Transverse colon (tissue), 3 donors: ENCODE measurements around the gene HOXB6.

Experiments
- POLR2A ChIP-seq: fragments of 450-650 bp; IDR thresholded peaks from one replicate; pipeline ENCODE4 v1.6.1; 2016; ENCODE audit warnings: antibody characterized with exemption, mild to moderate bottlenecking, moderate library complexity
- TF ChIP-seq, protein P1 (sequence below), 5 experiments: fragments of 200-600 bp in 3 of 5; fragments of 450-650 bp in 2 of 5; sonication (generic) in 3 of 5; IDR thresholded peaks; 1 replicate in 2 of 5; 2 replicates in 3 of 5; pipeline ENCODE4 v1.5.1; 2016 to 2017; ENCODE audit warnings: antibody characterized with exemption in 5 of 5, inconsistent platforms in 3 of 5, mild to moderate bottlenecking in 2 of 5, moderate library complexity in 1 of 5

- TF ChIP-seq POLR2A, result no peak
- TF ChIP-seq, protein P1, sequence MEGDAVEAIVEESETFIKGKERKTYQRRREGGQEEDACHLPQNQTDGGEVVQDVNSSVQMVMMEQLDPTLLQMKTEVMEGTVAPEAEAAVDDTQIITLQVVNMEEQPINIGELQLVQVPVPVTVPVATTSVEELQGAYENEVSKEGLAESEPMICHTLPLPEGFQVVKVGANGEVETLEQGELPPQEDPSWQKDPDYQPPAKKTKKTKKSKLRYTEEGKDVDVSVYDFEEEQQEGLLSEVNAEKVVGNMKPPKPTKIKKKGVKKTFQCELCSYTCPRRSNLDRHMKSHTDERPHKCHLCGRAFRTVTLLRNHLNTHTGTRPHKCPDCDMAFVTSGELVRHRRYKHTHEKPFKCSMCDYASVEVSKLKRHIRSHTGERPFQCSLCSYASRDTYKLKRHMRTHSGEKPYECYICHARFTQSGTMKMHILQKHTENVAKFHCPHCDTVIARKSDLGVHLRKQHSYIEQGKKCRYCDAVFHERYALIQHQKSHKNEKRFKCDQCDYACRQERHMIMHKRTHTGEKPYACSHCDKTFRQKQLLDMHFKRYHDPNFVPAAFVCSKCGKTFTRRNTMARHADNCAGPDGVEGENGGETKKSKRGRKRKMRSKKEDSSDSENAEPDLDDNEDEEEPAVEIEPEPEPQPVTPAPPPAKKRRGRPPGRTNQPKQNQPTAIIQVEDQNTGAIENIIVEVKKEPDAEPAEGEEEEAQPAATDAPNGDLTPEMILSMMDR (IDR thresholded peaks at IDR 0.05), result no peak
Measured at GRCh38 chr17:48566717-48567116, 38.1 kb downstream of the HOXB6 start.
